Activated CD4-positive, CD25-positive, alpha-beta regulatory T cell treated with anti-CD3 and anti-CD28 coated beads, Interleukin-2, amount 50 U/mL, for 72 hours (primary cell): Measurements from ENCODE around the gene ZNF277.

Experiments used
- DNase-seq: peaks from one replicate; pipeline ENCODE4 v3.0.0; 2021

ZNF277 gene

GRCh38 chr7:112185005-112185834 lies 21.3 kb upstream of the ZNF277 start:
- DNase-seq, result no peak

- no peak for DNase-seq
These were observed 20.2 kb upstream of the ZNF277 start for GRCh38 chr7:112186300-112186699.

- no peak for DNase-seq
These were observed 18.2 kb upstream of the ZNF277 start for GRCh38 chr7:112188257-112188656.

- no peak for DNase-seq
These were observed 16.8 kb upstream of the ZNF277 start for GRCh38 chr7:112189691-112190090.

- no peak for DNase-seq
These were observed 16.4 kb upstream of the ZNF277 start for GRCh38 chr7:112190120-112190519.

- no peak for DNase-seq
These were observed 14.0 kb upstream of the ZNF277 start for GRCh38 chr7:112192236-112193154.

GRCh38 chr7:112193915-112194502 lies 12.5 kb upstream of the ZNF277 start:
- no peak for DNase-seq

- no peak for DNase-seq
These were observed 10.8 kb upstream of the ZNF277 start for GRCh38 chr7:112195717-112196116.

GRCh38 chr7:112197322-112197721 lies 9.2 kb upstream of the ZNF277 start:
- no peak for DNase-seq

- DNase-seq, result no peak
These were observed 7.3 kb upstream of the ZNF277 start for GRCh38 chr7:112199035-112199655.

GRCh38 chr7:112199672-112200071 lies 6.8 kb upstream of the ZNF277 start:
- no peak for DNase-seq

GRCh38 chr7:112201411-112201810 lies 5.1 kb upstream of the ZNF277 start:
- no peak for DNase-seq

GRCh38 chr7:112201839-112202238 lies 4.7 kb upstream of the ZNF277 start:
- DNase-seq, result no peak

- no peak for DNase-seq
These were observed 3.7 kb upstream of the ZNF277 start for GRCh38 chr7:112202816-112203215.

- no peak for DNase-seq
These were observed 3.1 kb upstream of the ZNF277 start for GRCh38 chr7:112203365-112203739.

- no peak for DNase-seq
These were observed 1.8 kb upstream of the ZNF277 start for GRCh38 chr7:112204499-112205342.

- peak; percentile 47 for DNase-seq
These were observed 905 bp upstream of the ZNF277 start for GRCh38 chr7:112205343-112206237.

- no peak for DNase-seq
These were observed 597 bp downstream of the ZNF277 start for GRCh38 chr7:112206991-112207592.

GRCh38 chr7:112207765-112208164 lies 1.3 kb downstream of the ZNF277 start:
- no peak for DNase-seq

- no peak for DNase-seq
These were observed 4.9 kb downstream of the ZNF277 start for GRCh38 chr7:112211348-112211907.
